ENCODE data around the gene NPPC.
"Not testable (repeated sequence)": the region's sequence is repeated elsewhere in the genome, so short reads cannot be mapped to it uniquely, and the experiment has no call there.

NPPC gene

GRCh38 chr2:231961349-231962166 lies 35.4 kb upstream of the NPPC start, which contains the start of gene DIS3L2:
TSS of gene DIS3L2 (plus strand) at chr2:231961713. CDS start at chr2:232014928, 53,215 bp downstream.
- no peak for TF ChIP-seq CTCF (IDR thresholded peaks at IDR 0.05; ENCODE audit: borderline replicate concordance, insufficient read depth, low read depth, low read length)

GRCh38 chr2:231960810-231961348 lies 34.7 kb upstream of the NPPC start:
- no peak for TF ChIP-seq CTCF (IDR thresholded peaks at IDR 0.05; ENCODE audit: borderline replicate concordance, insufficient read depth, low read depth, low read length)
- peak overlapping the region; percentile 74 for H3K4me3 ChIP-seq (ENCODE audit: low read depth, low read length)

More at GRCh38 chr2:231961349-231962166, 35.4 kb upstream of the NPPC start, which contains the start of gene DIS3L2:
- H3K4me3 ChIP-seq (ENCODE audit: low read depth, low read length), result peak within 1 kb of the TSS; percentile 74

GRCh38 chr2:231957913-231958763 lies 31.9 kb upstream of the NPPC start:
- no peak for TF ChIP-seq CTCF (IDR thresholded peaks at IDR 0.05; ENCODE audit: borderline replicate concordance, insufficient read depth, low read depth, low read length)
- no peak overlapping the region for H3K4me3 ChIP-seq (ENCODE audit: low read depth, low read length)

- no peak for TF ChIP-seq CTCF (IDR thresholded peaks at IDR 0.05; ENCODE audit: borderline replicate concordance, insufficient read depth, low read depth, low read length)
- no peak overlapping the region for H3K4me3 ChIP-seq (ENCODE audit: low read depth, low read length)
Measured at GRCh38 chr2:231955758-231956472, 29.7 kb upstream of the NPPC start.

GRCh38 chr2:231951452-231952035 lies 25.3 kb upstream of the NPPC start:
- no peak for TF ChIP-seq CTCF (IDR thresholded peaks at IDR 0.05; ENCODE audit: borderline replicate concordance, insufficient read depth, low read depth, low read length)
- no peak overlapping the region for H3K4me3 ChIP-seq (ENCODE audit: low read depth, low read length)

GRCh38 chr2:231947694-231948093 lies 21.5 kb upstream of the NPPC start:
- no peak overlapping the region for H3K4me3 ChIP-seq (ENCODE audit: low read depth, low read length)
- TF ChIP-seq CTCF (IDR thresholded peaks at IDR 0.05; ENCODE audit: borderline replicate concordance, insufficient read depth, low read depth, low read length), result no peak

GRCh38 chr2:231947112-231947511 lies 20.9 kb upstream of the NPPC start:
- not testable (repeated sequence) for H3K4me3 ChIP-seq (ENCODE audit: low read depth, low read length)

Data from GM12875 (cell line).